ENCODE results near the gene ZNF227. TPM values are rescaled to one million over a fixed set of nuclear protein-coding genes. Genes with fewer than 3 reads are reported as not detected.
"Not testable (repeated sequence)": the region's sequence is repeated elsewhere in the genome, so short reads cannot be mapped to it uniquely, and the experiment has no call there.

Gene ZNF227
- total and polyA plus RNA-seq, 2 donors (not counting 1 experiment from before 2014, with no cell fraction given): 5.9 to 49.5 TPM

GRCh38 chr19:44221291-44221690 is 9.0 kb downstream of the ZNF227 start:
- H3K27me3 ChIP-seq (replicated peaks in 1 of 4; ENCODE audit: control extremely low read depth in 1 of 4, control insufficient read depth in 3 of 4, insufficient read depth in 4 of 4, low read length in 3 of 4); intact Hi-C loops (cut with micrococcal nuclease); H3K4me3 Mint-ChIP-seq; POLR2A ChIA-PET; H3K27me3 Mint-ChIP-seq; H3K4me2 ChIP-seq (replicated peaks; ENCODE audit: low read depth, low read length, poor library complexity, severe bottlenecking); H3K4me1 Mint-ChIP-seq; H3K27ac ChIP-seq (ENCODE audit: low read length in 2 of 2); H3K27ac Mint-ChIP-seq; H3K9me3 ChIP-seq (ENCODE audit: control extremely low read depth in 1 of 3, control insufficient read depth in 2 of 3, insufficient read depth in 1 of 3, low read length in 2 of 3); CTCF ChIA-PET; H3K9me3 Mint-ChIP-seq (ENCODE audit: insufficient read depth); ATAC-seq (ENCODE audit: low read depth); H3K4me3 ChIP-seq (ENCODE audit: control extremely low read depth in 1 of 5, extremely low read depth in 1 of 5, insufficient read depth in 1 of 5, low read depth in 2 of 5, low read length in 4 of 5); H3K9ac ChIP-seq (ENCODE audit: low read length); H2AFZ ChIP-seq (ENCODE audit: insufficient read depth, low read depth, low read length, poor library complexity, severe bottlenecking); H4K20me1 ChIP-seq (ENCODE audit: control insufficient read depth, insufficient read depth, low read length, poor library complexity, severe bottlenecking); DNase-seq; H3K4me1 ChIP-seq (ENCODE audit: control insufficient read depth in 2 of 2, insufficient read depth in 2 of 2, low read length in 2 of 2): not testable (repeated sequence)
- peaks cover 18% of the 10 kb centered on the region for H3K79me2 ChIP-seq (ENCODE audit: control insufficient read depth, insufficient read depth, low read length)
- H3K36me3 ChIP-seq (replicated peaks in 1 of 2; ENCODE audit: control extremely low read depth in 1 of 2, control insufficient read depth in 1 of 2, extremely low read depth in 1 of 2, insufficient read depth in 2 of 2, low read length in 1 of 2): peaks cover 6 to 24% of the 10 kb centered on the region in 2 experiments
- no CpG with 5 or more reads among the region's 3 CpGs for WGBS (ENCODE audit: insufficient coverage)

GRCh38 chr19:44228318-44228717 is 16.0 kb downstream of the ZNF227 start:
- no peak overlapping the region for H3K27ac Mint-ChIP-seq
- no peak overlapping the region for H3K4me3 Mint-ChIP-seq
- ATAC-seq (ENCODE audit: low read depth) (no peak), DNase-seq (no peak)
- TF ChIP-seq CTCF (IDR thresholded peaks at IDR 0.05): no peak
- TF ChIP-seq EZH2 (IDR thresholded peaks at IDR 0.05; ENCODE audit: borderline replicate concordance, insufficient read depth, low read depth, low read length, poor library complexity, severe bottlenecking): no peak
- no peak overlapping the region for H3K4me2 ChIP-seq (replicated peaks; ENCODE audit: low read depth, low read length, poor library complexity, severe bottlenecking)
- no peaks in the 10 kb centered on the region for H3K27me3 Mint-ChIP-seq
- H3K79me2 ChIP-seq (ENCODE audit: control insufficient read depth, insufficient read depth, low read length): peaks cover 20% of the 10 kb centered on the region
- no peaks in the 10 kb centered on the region for H3K4me1 Mint-ChIP-seq
- 71% methylated on average over 2 of the region's 3 CpGs for WGBS (ENCODE audit: insufficient coverage)
- POLR2A ChIA-PET: no interaction called here
- CTCF ChIA-PET: no interaction called here
- H3K4me3 ChIP-seq (ENCODE audit: control extremely low read depth in 1 of 5, extremely low read depth in 1 of 5, insufficient read depth in 1 of 5, low read depth in 2 of 5, low read length in 4 of 5): no peak overlapping the region
- no peaks in the 10 kb centered on the region for H3K4me1 ChIP-seq (ENCODE audit: control insufficient read depth in 2 of 2, insufficient read depth in 2 of 2, low read length in 2 of 2)
- H3K27ac ChIP-seq (ENCODE audit: low read length in 2 of 2): no peak overlapping the region
- H3K36me3 ChIP-seq (replicated peaks in 1 of 2; ENCODE audit: control extremely low read depth in 1 of 2, control insufficient read depth in 1 of 2, extremely low read depth in 1 of 2, insufficient read depth in 2 of 2, low read length in 1 of 2): peaks cover 25 to 57% of the 10 kb centered on the region in 2 experiments
- intact Hi-C loops (cut with micrococcal nuclease): no loop called here
- H3K9me3 Mint-ChIP-seq (ENCODE audit: insufficient read depth): peaks cover 3% of the 10 kb centered on the region
- no peaks in the 10 kb centered on the region for H3K27me3 ChIP-seq (replicated peaks in 1 of 4; ENCODE audit: control extremely low read depth in 1 of 4, control insufficient read depth in 3 of 4, insufficient read depth in 4 of 4, low read length in 3 of 4)
- no peaks in the 10 kb centered on the region for H4K20me1 ChIP-seq (ENCODE audit: control insufficient read depth, insufficient read depth, low read length, poor library complexity, severe bottlenecking)
- no peak overlapping the region for H2AFZ ChIP-seq (ENCODE audit: insufficient read depth, low read depth, low read length, poor library complexity, severe bottlenecking)
- H3K9ac ChIP-seq (ENCODE audit: low read length): no peak overlapping the region
- H3K9me3 ChIP-seq (ENCODE audit: control extremely low read depth in 1 of 3, control insufficient read depth in 2 of 3, insufficient read depth in 1 of 3, low read length in 2 of 3): peaks cover 0 to 32% (median 4%) of the 10 kb centered on the region in 3 donors
